HG02571 (cell line): ENCODE measurements around the gene NR4A3.
"Not testable (repeated sequence)": the region's sequence is repeated elsewhere in the genome, so short reads cannot be mapped to it uniquely, and the experiment has no call there.

ENCODE experiments used
- ATAC-seq: cut with Tn5 transposase; IDR thresholded peaks from one replicate; pipeline ENCODE4 v1.9.1; 2021; ENCODE audit warnings: mild to moderate bottlenecking, moderate library complexity; ENCODE audit not compliant: unreplicated experiment

NR4A3 gene

DNA sequence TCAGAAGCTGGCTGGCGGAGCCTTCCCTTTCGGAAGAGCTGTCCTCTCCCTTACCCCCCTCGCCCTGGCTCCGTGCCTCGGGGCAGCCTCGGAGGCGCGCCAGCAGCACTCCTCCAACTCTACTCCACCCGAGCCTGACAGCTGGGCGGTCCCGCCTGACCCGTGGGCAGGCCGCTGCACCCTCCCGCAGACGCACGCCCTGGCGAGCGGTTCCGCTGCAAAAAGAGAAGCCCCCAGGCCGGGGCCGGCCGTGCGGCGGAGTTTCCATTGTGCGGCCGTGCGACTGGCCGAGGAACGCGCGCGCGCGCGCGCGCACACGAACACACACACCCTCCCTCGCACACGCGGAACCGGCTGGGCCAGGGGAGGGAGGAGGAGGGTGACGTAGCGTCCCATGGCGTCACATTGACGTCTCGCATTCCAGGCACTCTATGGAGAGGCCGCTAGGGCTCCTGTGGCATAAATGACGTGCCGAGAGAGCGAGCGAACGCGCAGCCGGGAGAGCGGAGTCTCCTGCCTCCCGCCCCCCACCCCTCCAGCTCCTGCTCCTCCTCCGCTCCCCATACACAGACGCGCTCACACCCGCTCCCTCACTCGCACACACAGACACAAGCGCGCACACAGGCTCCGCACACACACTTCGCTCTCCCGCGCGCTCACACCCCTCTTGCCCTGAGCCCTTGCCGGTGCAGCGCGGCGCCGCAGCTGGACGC is at the start of gene NR4A3:
Gene NR4A3 (plus strand): TSS at position 490 of the 713 bp plus-strand sequence. CDS start 6,158 bp downstream, outside the sequence.
- peak; percentile 31 for ATAC-seq

GRCh38 chr9:99773468-99774138 is 48.1 kb upstream of the NR4A3 start:
- no peak for ATAC-seq

DNA sequence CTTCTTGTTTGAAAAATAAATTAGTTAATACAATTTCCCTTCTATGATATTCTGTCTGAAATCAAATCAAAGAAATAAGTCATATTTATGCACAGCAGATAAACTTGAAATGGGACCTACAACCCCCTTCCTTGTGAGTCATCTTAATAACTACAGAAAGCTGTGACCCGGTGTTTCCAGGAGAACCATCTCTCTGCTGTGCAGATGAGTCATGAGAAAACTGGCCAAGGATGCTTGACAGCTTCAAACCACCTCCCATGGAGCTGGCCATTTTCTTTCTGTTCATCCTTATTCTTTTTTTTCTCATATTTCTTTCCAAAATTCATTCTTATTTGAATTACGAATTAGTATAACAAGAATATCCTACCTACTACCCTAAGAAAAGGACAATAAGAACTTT is 43.4 kb upstream of the NR4A3 start:
- ATAC-seq, result no peak

DNA sequence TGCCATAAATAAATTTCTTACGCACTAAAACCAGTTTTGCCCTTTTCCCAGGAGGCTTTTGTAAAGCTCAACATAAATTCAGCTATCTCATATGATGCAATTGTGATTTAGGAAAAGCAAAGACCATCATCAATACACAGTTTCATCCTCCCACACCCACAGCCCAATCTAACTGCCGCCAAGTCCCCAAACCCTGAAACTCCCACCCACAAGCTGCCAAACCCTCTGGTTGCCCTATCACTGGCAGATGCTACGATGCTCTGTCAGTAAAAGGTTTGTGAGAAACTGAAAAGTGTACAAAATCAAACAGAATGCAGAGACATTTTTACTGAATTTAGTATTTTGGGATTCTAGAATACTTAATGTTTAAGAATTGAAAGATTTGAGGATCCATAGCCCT is 42.8 kb upstream of the NR4A3 start:
- ATAC-seq, result no peak

GRCh38 chr9:99779277-99779676 is 42.4 kb upstream of the NR4A3 start:
- ATAC-seq, result no peak

DNA sequence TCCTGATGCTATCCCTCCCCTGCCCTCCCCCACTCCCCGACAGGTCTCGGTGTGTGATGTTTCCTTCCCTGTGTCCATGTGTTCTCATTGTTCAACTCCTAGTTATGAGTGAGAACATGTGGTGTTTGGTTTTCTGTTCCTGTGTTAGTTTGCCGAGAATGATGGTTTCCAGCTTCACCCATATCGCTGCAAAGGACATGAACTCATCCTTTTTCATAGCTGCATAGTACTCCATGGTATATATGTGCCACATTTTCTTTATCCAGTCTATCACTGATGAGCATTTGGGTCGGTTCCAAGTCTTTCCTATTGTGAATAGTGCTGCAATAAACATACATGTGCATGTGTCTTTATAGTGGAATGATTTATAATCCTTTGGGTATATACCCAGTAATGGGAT is 39.3 kb upstream of the NR4A3 start:
- ATAC-seq, result not testable (repeated sequence)

DNA sequence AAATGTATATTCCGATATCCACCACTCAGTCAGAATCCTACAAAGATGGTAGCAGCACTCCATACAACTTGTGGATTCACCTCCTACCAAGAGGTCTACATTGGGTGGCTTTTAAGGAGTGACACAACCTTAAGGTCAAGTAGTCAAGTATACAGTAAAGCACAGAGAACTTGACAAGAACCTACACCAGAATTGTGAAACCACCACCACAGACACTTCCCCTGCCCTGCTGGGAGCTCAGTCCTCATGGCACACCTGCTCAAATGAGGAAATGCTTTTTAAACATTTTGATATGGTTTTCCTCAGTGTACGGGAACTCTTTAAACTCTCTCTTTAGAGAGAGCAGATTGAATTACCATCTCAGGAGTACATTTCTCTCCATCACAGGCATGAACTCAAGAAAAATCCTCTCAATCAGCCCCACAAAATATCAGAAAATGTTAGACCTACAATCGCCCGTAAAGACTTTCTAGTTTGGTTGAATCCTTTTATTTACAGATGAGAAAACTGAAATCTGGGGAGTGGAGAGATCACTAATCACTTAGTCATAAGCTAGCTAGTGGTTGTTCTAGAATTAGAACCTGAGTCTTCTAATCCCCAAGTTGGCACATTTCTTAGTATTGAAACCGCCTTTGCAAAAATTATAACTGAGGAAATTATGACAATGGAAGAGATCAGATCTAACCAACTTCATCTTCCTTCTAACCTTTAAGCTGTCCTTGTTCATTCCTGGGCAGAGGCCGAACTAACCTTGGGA is 38.5 kb upstream of the NR4A3 start:
- ATAC-seq, result no peak

DNA sequence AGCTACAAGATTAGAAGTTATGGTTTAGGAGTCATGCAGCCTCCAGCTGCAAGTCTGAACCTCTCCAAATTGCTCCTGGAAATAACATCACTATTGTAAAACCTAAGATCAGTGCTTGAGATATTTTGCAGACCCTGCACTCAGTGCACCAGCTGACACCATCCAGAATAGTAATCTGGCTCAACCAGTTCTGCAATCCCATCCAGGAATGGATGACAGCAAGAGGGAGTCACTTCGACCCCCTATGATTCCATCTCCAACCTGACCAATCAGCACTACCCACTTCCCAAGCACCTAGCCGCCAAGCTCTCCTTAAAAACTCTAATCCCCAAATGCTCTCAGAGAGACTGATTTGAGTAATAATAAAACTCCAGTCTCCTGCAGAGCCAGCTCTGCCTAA is 37.9 kb upstream of the NR4A3 start:
- no peak for ATAC-seq

DNA sequence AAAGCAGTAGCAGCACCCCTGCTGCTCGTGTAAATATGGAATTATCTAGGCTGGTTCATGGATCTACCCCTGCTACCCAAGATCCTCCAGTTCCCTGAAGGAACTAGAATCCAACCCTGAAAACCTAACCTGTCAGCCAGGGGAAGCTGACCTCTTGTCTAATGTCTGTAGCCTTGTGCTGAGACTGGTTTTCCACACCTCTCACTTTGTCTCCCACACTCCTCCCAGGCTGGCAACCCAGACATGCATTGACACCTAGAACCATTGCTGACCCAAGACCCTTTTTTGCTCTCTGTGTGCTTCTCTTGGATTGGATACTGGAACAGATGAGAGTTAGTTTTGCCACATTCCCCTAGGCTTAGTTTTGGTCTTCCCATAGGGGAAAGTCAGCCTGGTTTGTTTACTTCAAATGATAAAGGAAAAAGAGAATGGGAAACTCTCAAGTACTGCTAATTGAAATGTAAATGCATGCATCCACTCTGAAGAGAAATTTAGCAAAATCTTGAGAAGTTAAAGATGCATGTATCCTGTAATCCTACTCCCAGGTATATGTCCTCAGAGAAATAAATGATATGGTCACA is 36.6 kb upstream of the NR4A3 start:
- ATAC-seq, result no peak

- no peak for ATAC-seq
Observed at GRCh38 chr9:99787556-99787955, 34.1 kb upstream of the NR4A3 start.

DNA sequence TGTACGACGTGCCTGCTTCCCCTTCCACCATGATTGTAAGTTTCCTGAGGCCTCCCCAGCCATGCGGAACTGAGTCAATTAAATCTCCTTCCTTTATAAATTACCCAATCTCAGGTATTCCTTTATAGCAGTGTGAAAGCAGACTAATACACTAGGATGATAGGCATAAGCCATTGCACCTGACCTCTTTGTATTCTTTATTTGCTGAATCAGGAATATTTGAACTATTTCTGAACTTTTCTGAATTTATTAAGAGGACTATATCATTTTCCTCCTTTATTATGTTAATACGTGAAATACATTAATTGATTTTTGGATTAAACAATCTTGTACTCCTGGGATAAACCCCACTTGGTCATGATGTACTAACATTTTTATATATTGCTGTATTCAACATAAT is 28.2 kb upstream of the NR4A3 start:
- no peak for ATAC-seq

- no peak for ATAC-seq
Observed at GRCh38 chr9:99796231-99796630, 25.5 kb upstream of the NR4A3 start.

GRCh38 chr9:99801775-99802174 is 19.9 kb upstream of the NR4A3 start:
- no peak for ATAC-seq

DNA sequence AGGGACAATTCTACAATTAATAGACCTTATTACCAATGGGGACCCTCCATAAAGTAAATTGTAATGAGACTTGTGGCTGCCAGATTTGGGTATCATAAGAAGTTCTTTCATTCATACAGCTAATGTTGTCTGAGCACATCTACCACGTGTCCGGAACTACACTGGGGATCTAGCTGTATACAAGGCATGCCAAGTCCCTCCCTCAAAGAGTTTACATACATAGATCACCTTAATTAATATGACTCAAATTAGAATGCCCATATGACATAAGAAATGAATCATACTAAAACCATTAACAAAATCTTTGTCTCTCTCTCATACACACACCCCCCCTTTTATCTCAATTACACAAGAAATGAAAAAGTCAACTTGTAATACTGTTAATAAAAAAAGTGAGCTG is 18.0 kb upstream of the NR4A3 start:
- no peak for ATAC-seq

DNA sequence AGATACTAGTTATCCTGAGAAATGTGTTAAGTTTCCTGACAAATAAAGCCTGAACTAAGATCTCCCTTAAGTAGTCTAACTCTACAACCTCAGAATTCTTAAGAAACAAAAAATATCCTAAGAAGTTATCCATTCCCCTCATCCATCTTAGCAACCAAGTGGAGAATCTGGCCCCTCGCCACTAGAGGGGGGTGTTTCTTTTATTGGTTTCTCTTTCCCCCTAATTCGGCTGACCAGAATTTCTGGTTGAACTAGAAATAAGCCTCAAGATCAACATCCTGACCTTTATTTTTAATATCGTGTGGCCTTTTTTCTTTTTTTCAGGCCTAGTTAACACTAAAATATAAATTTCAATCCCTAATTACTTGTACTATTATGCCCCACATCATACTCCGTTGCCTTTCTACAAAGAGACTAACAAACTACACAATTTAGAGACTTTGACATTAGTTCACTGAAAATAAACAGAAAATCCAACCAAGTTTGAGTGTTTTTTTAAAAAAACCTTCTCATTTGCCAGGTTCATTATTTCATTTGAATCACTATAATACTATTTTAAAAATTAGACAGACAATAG is 14.3 kb upstream of the NR4A3 start:
- ATAC-seq, result no peak

DNA sequence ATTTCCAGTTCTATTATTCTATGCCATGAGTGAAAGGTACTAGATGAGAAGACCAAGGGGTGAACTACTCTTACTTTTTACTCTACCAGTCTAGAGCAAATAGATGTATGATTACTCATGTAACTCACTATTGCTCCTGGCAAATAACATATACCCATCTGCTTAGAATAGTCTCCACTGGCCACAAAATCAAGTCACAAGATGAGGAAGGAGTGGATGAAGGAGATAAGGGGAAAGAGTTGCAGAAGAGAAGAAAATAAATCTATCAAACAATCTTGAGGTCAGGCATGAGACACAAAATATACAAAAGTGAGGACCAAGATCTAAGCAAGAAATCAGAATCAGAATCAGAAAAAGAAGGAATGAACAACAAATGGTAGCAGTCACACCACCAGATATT is 13.7 kb upstream of the NR4A3 start:
- ATAC-seq, result no peak

GRCh38 chr9:99808454-99808853 is 13.2 kb upstream of the NR4A3 start:
- no peak for ATAC-seq

DNA sequence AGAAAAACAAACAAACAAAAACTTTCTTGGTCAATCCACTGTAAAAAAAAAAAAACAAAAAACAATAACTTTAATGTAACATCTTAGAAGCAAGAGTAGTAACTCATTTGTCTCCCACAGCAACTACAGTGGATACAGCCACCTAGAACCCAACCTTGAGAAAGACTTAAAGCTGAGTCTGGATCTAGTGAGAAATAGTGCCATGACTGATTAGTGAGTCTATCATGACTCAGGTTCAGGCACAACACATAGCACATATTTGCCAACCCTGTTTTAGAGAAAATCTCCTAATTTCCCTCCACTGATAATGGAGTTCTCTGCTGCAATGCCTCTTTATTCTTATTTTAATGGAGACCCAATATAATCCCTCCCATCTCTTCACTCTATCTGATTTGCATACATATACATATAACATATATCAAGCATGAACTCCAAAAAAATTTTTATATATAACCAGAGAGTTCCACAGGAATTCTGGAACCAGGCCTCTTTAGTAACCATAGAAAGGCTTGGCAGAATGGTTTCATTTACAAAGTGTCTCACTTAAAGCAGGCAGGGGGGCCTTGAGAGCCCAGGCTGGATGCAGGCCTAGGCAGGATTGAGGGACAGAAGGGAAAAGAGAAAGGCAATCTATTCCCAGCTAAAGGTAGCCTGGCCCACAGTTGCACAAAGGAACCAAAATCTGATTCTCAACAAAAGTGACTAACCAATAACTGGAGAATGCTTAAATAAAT is 11.9 kb upstream of the NR4A3 start:
- no peak for ATAC-seq

DNA sequence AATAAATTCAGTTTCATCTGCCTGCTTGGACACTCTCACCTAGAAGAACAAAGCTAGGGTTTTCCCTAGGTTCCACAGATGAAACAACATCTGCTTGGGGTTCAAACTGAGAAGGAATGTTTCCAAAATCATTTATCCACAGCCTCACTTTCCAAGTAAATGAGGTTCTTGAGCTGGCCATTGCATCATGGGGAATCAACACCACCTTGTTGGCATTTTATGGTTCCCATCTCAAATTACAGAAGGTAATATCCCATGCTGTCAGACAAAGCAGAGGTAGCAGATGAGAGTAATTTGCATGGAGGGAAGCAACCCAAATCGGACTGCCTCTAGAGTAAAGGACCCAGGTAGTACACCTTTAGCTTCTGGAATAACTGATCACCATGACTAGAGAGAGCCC is 10.5 kb upstream of the NR4A3 start:
- no peak for ATAC-seq

GRCh38 chr9:99811598-99812383 is 9.9 kb upstream of the NR4A3 start:
- ATAC-seq, result no peak
